Hepatocyte (in vitro differentiated cells): ENCODE data around the gene DNAH3. TPM values are rescaled to one million over a fixed set of nuclear protein-coding genes. Genes with fewer than 3 reads are reported as not detected.

Source experiments
- DNase-seq: peaks from one replicate; pipeline ENCODE4 v3.0.0-alpha.2; 2016; ENCODE audit warnings: low spot score
- H2AFZ ChIP-seq: fragments of 200-600 bp; sonication (generic); 2 replicates; pipeline ENCODE4 v1.6.0; 2016; ENCODE audit warnings: antibody characterized with exemption, mild to moderate bottlenecking
- H3K27ac ChIP-seq: fragments of 200-600 bp; sonication (generic); 2 replicates; pipeline ENCODE4 v1.5.1; 2016; ENCODE audit warnings: mild to moderate bottlenecking
- H3K27me3 ChIP-seq: fragments of 200-600 bp; sonication (generic); 2 replicates; pipeline ENCODE4 v1.6.1; 2016
- H3K36me3 ChIP-seq: fragments of 200-600 bp; sonication (generic); replicated peaks from 2 replicates; pipeline ENCODE4 v1.5.1; 2016; ENCODE audit warnings: low read depth; ENCODE audit not compliant: insufficient read depth
- H3K4me1 ChIP-seq: fragments of 200-600 bp; sonication (generic); 2 replicates; pipeline ENCODE4 v1.5.1; 2016; ENCODE audit warnings: mild to moderate bottlenecking, moderate library complexity; ENCODE audit not compliant: insufficient read depth
- H3K4me2 ChIP-seq: fragments of 200-600 bp; sonication (generic); 2 replicates; pipeline ENCODE4 v1.6.0; 2016
- H3K4me3 ChIP-seq: fragments of 200-600 bp; sonication (generic); 2 replicates; pipeline ENCODE4 v1.5.1; 2016; ENCODE audit warnings: mild to moderate bottlenecking
- H3K79me2 ChIP-seq: fragments of 200-600 bp; sonication (generic); 2 replicates; pipeline ENCODE4 v1.6.0; 2017; ENCODE audit warnings: mild to moderate bottlenecking
- H3K9me2 ChIP-seq: fragments of 200-600 bp; sonication (generic); replicated peaks from 2 replicates; pipeline ENCODE4 v1.6.0; 2017; ENCODE audit warnings: mild to moderate bottlenecking; ENCODE audit not compliant: insufficient read depth
- H3K9me3 ChIP-seq: fragments of 200-600 bp; sonication (generic); 2 replicates; pipeline ENCODE4 v1.5.1; 2016; ENCODE audit warnings: low read depth, mild to moderate bottlenecking
- H4K20me1 ChIP-seq: fragments of 200-600 bp; sonication (generic); 2 replicates; pipeline ENCODE4 v1.6.0; 2016; ENCODE audit warnings: mild to moderate bottlenecking; ENCODE audit not compliant: insufficient read depth, poor library complexity, severe bottlenecking
- EZH2 ChIP-seq: fragments of 200-600 bp; sonication (generic); IDR thresholded peaks from 2 replicates; pipeline ENCODE4 v1.6.1; 2016; ENCODE audit warnings: antibody characterized with exemption, mild to moderate bottlenecking, borderline replicate concordance
- EZH2phosphoT487 ChIP-seq: fragments of 200-600 bp; sonication (generic); IDR thresholded peaks from one replicate; pipeline ENCODE4 v1.6.1; 2018; ENCODE audit warnings: antibody characterized with exemption, mild to moderate bottlenecking, low read depth, moderate library complexity; ENCODE audit not compliant: unreplicated experiment, severe bottlenecking
- WGBS: methylation state at CpG from one replicate; pipeline ENCODE4 v1.1.6; 2016; ENCODE audit warnings: low lambda C conversion rate; ENCODE audit errors: missing lambda C conversion rate; 5-methylcytosine and 5-hydroxymethylcytosine counted together
- polyA plus RNA-seq: library from polyadenylated mRNA; unstranded; fragments of >200 nt; fragmentation: Nextera tagmentation; extraction: Ambion mirVana; gene quantifications from 2 replicates; pipeline ENCODE4 v1.2.1, GENCODE V29; 2016
- total RNA-seq: library from RNA; depleted of rRNA; stranded (reverse); fragments of >200 nt; gene quantifications from 2 replicates; pipeline ENCODE4 v1.2.3, GENCODE V29; 2014
- TF ChIP-seq, protein P1 (sequence below): fragments of 200-600 bp; sonication (generic); IDR thresholded peaks from 2 replicates; pipeline ENCODE4 v1.5.1; 2016; ENCODE audit warnings: antibody characterized with exemption, mild to moderate bottlenecking; ENCODE audit not compliant: poor library complexity

The DNAH3 gene
- total and polyA plus RNA-seq, 2 experiments from 2014 or later, result 0.33 to 0.37 TPM

DNA sequence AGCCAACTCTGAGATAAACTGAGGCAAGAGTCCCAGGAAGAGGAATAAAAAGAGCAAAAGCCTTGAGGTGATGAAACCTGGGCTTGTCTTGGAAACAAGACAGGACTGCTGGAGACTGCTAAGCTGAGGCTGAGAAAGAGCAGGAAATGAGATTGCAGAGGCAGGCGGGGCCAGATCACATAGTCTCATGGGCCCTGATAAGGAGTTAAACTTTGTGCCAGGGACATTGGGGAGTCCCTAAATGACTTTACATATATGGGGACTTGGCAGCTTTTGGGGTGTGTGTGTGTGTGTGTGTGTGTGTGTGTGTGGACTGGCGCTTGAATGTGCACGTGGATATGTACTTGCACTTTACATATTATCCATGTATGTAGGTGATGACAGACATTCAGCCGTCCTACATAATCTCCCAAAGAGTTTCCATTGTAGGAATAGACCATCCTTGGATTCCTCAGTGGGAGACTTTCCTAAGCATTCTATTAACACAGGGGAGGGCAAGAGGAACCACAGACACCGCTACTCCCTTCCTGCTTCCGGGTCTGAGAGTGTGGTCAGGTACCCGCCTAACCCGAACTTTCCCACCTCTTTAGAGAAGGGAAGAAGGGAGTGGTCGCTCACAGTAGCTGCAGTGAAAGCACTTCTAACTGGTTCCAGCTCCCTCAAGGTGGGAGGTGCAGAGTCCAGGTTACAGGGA, 127.0 kb downstream of the DNAH3 start:
- Histone ChIP-seq H3K27ac (no peak overlapping the region), H3K4me2 (no peak overlapping the region), H3K9me3 (no peaks in the 10 kb centered on the region), H3K4me1 (no peaks in the 10 kb centered on the region), H3K79me2 (no peaks in the 10 kb centered on the region), H3K36me3 (no peaks in the 10 kb centered on the region), H4K20me1 (no peaks in the 10 kb centered on the region), H2AFZ (no peak overlapping the region), H3K27me3 (no peaks in the 10 kb centered on the region), H3K4me3 (no peak overlapping the region), H3K9me2 (no peaks in the 10 kb centered on the region)
- TF ChIP-seq, protein P1, sequence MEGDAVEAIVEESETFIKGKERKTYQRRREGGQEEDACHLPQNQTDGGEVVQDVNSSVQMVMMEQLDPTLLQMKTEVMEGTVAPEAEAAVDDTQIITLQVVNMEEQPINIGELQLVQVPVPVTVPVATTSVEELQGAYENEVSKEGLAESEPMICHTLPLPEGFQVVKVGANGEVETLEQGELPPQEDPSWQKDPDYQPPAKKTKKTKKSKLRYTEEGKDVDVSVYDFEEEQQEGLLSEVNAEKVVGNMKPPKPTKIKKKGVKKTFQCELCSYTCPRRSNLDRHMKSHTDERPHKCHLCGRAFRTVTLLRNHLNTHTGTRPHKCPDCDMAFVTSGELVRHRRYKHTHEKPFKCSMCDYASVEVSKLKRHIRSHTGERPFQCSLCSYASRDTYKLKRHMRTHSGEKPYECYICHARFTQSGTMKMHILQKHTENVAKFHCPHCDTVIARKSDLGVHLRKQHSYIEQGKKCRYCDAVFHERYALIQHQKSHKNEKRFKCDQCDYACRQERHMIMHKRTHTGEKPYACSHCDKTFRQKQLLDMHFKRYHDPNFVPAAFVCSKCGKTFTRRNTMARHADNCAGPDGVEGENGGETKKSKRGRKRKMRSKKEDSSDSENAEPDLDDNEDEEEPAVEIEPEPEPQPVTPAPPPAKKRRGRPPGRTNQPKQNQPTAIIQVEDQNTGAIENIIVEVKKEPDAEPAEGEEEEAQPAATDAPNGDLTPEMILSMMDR, result no peak
- WGBS, result 86% methylated on average over 9 of the region's 9 CpGs
- DNase-seq, result peak; percentile 20

DNA sequence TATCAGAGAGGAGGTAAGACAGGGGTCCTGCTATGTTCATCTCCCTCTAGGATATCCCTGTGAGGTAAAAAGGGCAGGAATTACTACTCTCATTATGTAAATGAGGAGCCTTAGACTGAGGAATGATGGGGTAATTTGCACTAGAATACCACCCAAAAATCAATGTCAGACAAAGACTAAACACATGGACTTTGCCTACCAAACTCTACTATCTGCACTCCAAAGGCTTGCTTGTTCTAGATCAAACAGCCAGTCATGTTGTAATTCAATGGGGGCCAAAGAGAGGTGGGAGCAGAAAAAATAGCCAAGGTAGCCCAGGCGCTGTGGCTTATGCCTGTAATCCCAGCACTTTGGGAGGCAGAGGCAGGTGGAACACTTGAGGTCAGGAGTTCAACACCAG, 129.3 kb downstream of the DNAH3 start:
- 67% methylated on average over 1 of the region's 1 CpG for WGBS
- no peak for DNase-seq
- Histone ChIP-seq H3K4me2 (no peak overlapping the region), H3K36me3 (no peaks in the 10 kb centered on the region), H3K4me3 (no peak overlapping the region), H3K9me3 (no peaks in the 10 kb centered on the region), H3K79me2 (no peaks in the 10 kb centered on the region), H2AFZ (no peak overlapping the region), H3K9me2 (no peaks in the 10 kb centered on the region), H3K27me3 (no peaks in the 10 kb centered on the region), H3K4me1 (no peaks in the 10 kb centered on the region), H3K27ac (no peak overlapping the region), H4K20me1 (no peaks in the 10 kb centered on the region)
- TF ChIP-seq, protein P1, result no peak
- TF ChIP-seq EZH2, result no peak
- no peak for TF ChIP-seq EZH2phosphoT487

DNA sequence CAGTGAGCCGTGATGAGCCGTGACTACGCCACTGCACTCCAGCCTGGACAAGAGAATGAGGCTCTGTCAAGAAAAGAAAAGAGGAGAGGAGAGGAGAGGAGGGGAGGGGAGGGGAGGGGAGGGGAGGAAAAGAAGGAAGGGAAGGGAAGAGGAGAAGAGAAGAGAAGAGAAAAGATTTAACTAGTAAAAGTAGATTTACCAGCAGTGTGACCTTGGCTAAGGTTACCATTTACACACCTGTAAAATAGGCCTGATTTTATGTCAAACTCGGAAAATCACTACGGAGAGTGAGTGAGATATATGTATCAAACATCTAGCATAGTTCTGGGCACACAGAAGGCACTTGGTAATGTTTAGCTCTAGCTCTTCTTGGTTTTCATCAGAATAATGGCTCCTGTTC, 140.8 kb downstream of the DNAH3 start:
- no peak for DNase-seq
- no peaks in the 10 kb centered on the region for H3K36me3 ChIP-seq
- H3K9me3 ChIP-seq, result no peaks in the 10 kb centered on the region
- no peak overlapping the region for H2AFZ ChIP-seq
- WGBS, result 92% methylated on average over 5 of the region's 5 CpGs
- TF ChIP-seq EZH2, result no peak
- no peak for TF ChIP-seq EZH2phosphoT487
- TF ChIP-seq, protein P1, result no peak
- no peaks in the 10 kb centered on the region for H3K4me1 ChIP-seq
- no peaks in the 10 kb centered on the region for H3K79me2 ChIP-seq
- H3K9me2 ChIP-seq, result no peaks in the 10 kb centered on the region
- H3K4me2 ChIP-seq, result no peak overlapping the region
- no peak overlapping the region for H3K4me3 ChIP-seq
- H3K27ac ChIP-seq, result no peak overlapping the region
- H4K20me1 ChIP-seq, result no peaks in the 10 kb centered on the region
- no peaks in the 10 kb centered on the region for H3K27me3 ChIP-seq

DNA sequence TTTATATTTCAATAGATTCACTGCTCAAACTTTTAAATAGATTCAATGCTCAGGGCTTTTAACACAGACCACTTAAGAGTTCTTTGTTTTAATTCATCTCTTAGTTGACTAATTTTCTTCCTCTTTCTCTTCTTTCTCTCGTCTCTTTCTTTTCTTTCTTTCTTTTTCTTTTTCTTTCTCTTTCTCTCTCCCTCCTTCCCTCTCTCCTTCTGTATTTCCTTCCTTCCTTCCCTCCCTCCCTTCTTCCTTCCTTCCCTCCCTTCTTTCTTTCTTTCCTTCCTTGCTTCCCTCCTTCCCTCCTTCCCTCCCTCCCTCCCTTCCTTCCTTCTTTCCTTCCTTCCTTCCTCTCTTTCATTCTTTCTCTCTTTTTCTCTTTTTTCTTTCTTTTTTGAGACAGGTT, 145.6 kb downstream of the DNAH3 start:
- H3K79me2 ChIP-seq, result no peaks in the 10 kb centered on the region
- no peak overlapping the region for H3K4me2 ChIP-seq
- no peaks in the 10 kb centered on the region for H3K4me1 ChIP-seq
- H3K27me3 ChIP-seq, result no peaks in the 10 kb centered on the region
- no peaks in the 10 kb centered on the region for H3K9me2 ChIP-seq
- DNase-seq, result no peak
- no peaks in the 10 kb centered on the region for H3K9me3 ChIP-seq
- no peak overlapping the region for H3K27ac ChIP-seq
- H3K4me3 ChIP-seq, result no peak overlapping the region
- no peak overlapping the region for H2AFZ ChIP-seq
- H4K20me1 ChIP-seq, result no peaks in the 10 kb centered on the region
- H3K36me3 ChIP-seq, result no peaks in the 10 kb centered on the region
- WGBS, result no CpG with 5 or more reads among the region's 1 CpG
- TF ChIP-seq EZH2phosphoT487, result no peak
- TF ChIP-seq, protein P1, result no peak
- no peak for TF ChIP-seq EZH2
